Osteocyte (in vitro differentiated cells): Measurements from ENCODE around the gene ADAMTS6. TPM values are rescaled to one million over a fixed set of nuclear protein-coding genes. Genes with fewer than 3 reads are reported as not detected.

ENCODE experiments used
- DNase-seq: peaks from one replicate; pipeline ENCODE4 v3.0.0; 2021; ENCODE audit warnings: mixed read lengths; ENCODE audit not compliant: unreplicated experiment; ENCODE audit errors: extremely low spot score
- H3K27ac Mint-ChIP-seq: one replicate; pipeline ENCODE4 v1.8.0; 2021; ENCODE audit warnings: mild to moderate bottlenecking, mixed read lengths; ENCODE audit not compliant: unreplicated experiment
- H3K27me3 Mint-ChIP-seq: one replicate; pipeline ENCODE4 v1.8.0; 2021; ENCODE audit warnings: mixed read lengths; ENCODE audit not compliant: unreplicated experiment
- H3K36me3 Mint-ChIP-seq: one replicate; pipeline ENCODE4 v1.8.0; 2021; ENCODE audit warnings: mixed read lengths; ENCODE audit not compliant: unreplicated experiment
- H3K4me1 Mint-ChIP-seq: one replicate; pipeline ENCODE4 v1.8.0; 2021; ENCODE audit warnings: mixed read lengths; ENCODE audit not compliant: unreplicated experiment
- H3K4me3 Mint-ChIP-seq: one replicate; pipeline ENCODE4 v1.8.0; 2021; ENCODE audit warnings: mild to moderate bottlenecking, moderate library complexity, mixed read lengths; ENCODE audit not compliant: unreplicated experiment
- H3K9me3 Mint-ChIP-seq: one replicate; pipeline ENCODE4 v1.8.0; 2021; ENCODE audit warnings: mixed read lengths; ENCODE audit not compliant: unreplicated experiment
- total RNA-seq: library from RNA; stranded (reverse); gene quantifications from 2 replicates; pipeline ENCODE4 v1.2.1, GENCODE V29; 2021
- TF ChIP-seq, protein P1 (sequence below): fragments of 200-600 bp; sonication (generic); IDR thresholded peaks from 2 replicates; pipeline ENCODE4 v1.5.0; 2021; ENCODE audit warnings: antibody characterized with exemption, mild to moderate bottlenecking, moderate library complexity

Gene ADAMTS6
- total RNA-seq, 1 donor from 2014 or later: 4.7 TPM

DNA sequence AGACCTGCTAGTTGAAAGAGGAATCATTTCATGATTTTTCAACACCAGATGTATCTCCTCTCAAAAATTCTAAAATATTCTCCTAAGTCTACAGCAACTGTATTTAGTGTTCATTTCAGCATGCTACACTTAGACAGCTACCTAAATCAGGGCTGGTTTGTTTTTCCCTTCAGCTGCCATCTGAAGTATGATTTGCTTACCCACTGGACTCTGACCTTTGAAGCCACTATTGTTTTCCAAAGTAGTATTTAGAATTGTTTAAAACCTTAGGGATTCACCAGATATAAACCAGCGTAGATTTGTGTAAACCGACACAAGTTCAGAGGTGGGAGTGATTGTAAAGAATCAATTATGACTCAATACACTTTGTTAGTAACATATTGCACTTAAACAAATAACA, 193.1 kb downstream of the ADAMTS6 start:
- TF ChIP-seq, protein P1, sequence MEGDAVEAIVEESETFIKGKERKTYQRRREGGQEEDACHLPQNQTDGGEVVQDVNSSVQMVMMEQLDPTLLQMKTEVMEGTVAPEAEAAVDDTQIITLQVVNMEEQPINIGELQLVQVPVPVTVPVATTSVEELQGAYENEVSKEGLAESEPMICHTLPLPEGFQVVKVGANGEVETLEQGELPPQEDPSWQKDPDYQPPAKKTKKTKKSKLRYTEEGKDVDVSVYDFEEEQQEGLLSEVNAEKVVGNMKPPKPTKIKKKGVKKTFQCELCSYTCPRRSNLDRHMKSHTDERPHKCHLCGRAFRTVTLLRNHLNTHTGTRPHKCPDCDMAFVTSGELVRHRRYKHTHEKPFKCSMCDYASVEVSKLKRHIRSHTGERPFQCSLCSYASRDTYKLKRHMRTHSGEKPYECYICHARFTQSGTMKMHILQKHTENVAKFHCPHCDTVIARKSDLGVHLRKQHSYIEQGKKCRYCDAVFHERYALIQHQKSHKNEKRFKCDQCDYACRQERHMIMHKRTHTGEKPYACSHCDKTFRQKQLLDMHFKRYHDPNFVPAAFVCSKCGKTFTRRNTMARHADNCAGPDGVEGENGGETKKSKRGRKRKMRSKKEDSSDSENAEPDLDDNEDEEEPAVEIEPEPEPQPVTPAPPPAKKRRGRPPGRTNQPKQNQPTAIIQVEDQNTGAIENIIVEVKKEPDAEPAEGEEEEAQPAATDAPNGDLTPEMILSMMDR: no peak
- no peaks in the 10 kb centered on the region for H3K36me3 Mint-ChIP-seq
- H3K4me1 Mint-ChIP-seq: peaks cover 19% of the 10 kb centered on the region
- no peak overlapping the region for H3K4me3 Mint-ChIP-seq
- DNase-seq: no peak
- no peak overlapping the region for H3K27ac Mint-ChIP-seq
- H3K27me3 Mint-ChIP-seq: no peaks in the 10 kb centered on the region
- no peaks in the 10 kb centered on the region for H3K9me3 Mint-ChIP-seq

DNA sequence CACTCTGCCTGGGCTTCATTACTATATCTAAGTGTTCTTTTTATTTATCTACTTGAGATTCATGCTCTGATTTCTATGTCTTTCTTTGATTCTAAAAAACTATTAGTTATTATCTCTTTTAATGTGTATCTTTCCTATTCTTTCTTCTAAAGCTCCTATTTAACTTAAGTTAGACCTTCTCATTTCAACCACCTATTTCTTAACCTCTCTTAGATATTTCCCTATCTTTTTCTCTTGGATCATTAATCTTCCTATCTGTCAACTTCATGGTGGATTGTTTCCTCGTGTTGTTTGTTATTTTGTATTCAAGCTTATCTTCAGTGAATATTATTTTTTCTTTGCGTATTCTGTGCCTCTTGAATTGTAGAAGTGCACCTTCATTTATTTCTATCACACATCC, 202.1 kb downstream of the ADAMTS6 start:
- H3K4me1 Mint-ChIP-seq: no peaks in the 10 kb centered on the region
- peaks cover 12% of the 10 kb centered on the region for H3K9me3 Mint-ChIP-seq
- H3K27me3 Mint-ChIP-seq: no peaks in the 10 kb centered on the region
- H3K36me3 Mint-ChIP-seq: peaks cover 6% of the 10 kb centered on the region
- TF ChIP-seq, protein P1: no peak
- DNase-seq: no peak
- H3K27ac Mint-ChIP-seq: no peak overlapping the region
- H3K4me3 Mint-ChIP-seq: no peak overlapping the region

DNA sequence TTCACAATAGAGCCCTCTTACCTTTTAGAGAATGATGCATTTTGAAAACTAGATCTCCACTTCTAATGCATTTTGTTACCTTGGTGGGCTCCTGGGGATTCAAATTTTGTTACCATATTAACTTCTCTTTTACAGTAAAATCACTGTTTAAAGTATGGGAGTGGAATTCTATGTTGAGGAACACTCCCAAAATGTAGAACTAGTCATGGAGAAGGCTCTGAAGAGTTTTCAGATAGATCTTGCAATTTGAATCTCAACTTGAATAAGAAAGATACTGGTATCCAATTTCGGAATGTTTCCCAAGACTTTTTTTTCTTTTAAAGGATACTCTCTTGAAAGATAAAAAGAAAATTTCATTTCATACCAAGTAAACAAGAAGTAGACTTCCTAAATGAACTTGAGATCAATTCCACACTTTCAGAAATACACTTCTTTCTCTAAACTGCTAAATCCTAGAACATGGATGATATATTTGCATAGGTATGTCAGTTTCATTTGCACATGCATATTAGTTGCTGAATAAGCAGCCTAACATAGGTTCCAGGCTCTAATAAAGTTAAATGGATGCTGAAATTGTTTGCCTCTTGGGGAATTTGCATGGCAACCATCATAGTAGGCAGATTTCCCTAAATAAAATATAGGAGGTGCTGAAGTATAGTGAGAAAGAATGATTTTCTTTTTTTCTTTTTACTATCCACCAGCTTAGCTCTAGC, 205.4 kb downstream of the ADAMTS6 start:
- no peak overlapping the region for H3K4me3 Mint-ChIP-seq
- no peaks in the 10 kb centered on the region for H3K27me3 Mint-ChIP-seq
- DNase-seq: no peak
- TF ChIP-seq, protein P1: no peak
- H3K9me3 Mint-ChIP-seq: peaks cover 12% of the 10 kb centered on the region
- H3K27ac Mint-ChIP-seq: no peak overlapping the region
- H3K4me1 Mint-ChIP-seq: peaks cover 2% of the 10 kb centered on the region
- H3K36me3 Mint-ChIP-seq: peaks cover 6% of the 10 kb centered on the region

DNA sequence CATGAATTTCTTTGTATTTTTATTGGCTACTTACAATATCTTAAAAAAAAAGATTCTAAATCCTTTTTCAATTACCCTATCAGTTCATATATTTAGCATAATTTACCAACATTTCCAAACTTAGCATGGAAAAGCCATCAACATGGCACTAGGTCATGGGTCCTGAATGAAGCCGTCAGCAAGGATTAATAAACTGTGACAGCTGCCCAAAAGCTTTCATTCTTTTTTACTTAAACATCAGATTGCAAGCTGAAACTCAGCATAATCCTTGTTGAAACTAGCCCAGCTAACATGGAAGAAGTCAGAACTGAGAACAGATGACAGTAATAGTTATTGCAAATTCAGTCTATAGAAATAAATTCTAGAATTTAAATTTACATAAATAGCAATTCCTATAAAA, 209.8 kb downstream of the ADAMTS6 start:
- Mint-ChIP-seq H3K27me3 (no peaks in the 10 kb centered on the region), H3K36me3 (no peaks in the 10 kb centered on the region), H3K27ac (no peak overlapping the region), H3K4me1 (peaks cover 8% of the 10 kb centered on the region), H3K9me3 (no peaks in the 10 kb centered on the region), H3K4me3 (no peak overlapping the region)
- TF ChIP-seq, protein P1: no peak
- no peak for DNase-seq

DNA sequence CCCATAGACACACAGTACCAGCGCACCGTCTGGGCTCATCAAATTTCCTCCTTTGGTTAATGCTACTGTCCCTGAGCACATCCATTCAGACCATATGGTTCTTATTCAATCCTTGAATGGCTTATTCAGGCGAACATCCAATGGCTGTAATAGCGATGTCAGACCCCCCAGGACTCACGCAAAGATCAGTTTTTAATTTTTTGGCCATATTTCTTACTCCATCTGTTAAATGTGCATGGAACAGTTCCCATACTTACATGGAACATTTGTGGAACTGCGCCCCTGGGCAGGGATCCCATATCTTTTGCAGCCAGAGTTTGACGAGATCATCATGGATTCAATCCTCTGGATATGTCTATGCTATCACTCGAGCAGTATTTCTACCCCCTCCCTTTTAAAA, 213.2 kb downstream of the ADAMTS6 start:
- H3K4me1 Mint-ChIP-seq: peaks cover 8% of the 10 kb centered on the region
- no peaks in the 10 kb centered on the region for H3K36me3 Mint-ChIP-seq
- H3K9me3 Mint-ChIP-seq: no peaks in the 10 kb centered on the region
- no peak for DNase-seq
- TF ChIP-seq, protein P1: no peak
- no peak overlapping the region for H3K4me3 Mint-ChIP-seq
- no peaks in the 10 kb centered on the region for H3K27me3 Mint-ChIP-seq
- no peak overlapping the region for H3K27ac Mint-ChIP-seq
